NCI-H187 treated with DMSO at 0.1 percent for 48 hours (cell line): ENCODE results near the gene SMAD1.
"Not testable (repeated sequence)": the region's sequence is repeated elsewhere in the genome, so short reads cannot be mapped to it uniquely, and the experiment has no call there.

Experiments
- DNase-seq: peaks from one replicate; lab custom pipeline; 2025; lab: John Stamatoyannopoulos, UW

Gene SMAD1

GRCh38 chr4:145564540-145564939 lies 82.9 kb downstream of the SMAD1 start:
- no peak for DNase-seq

- no peak for DNase-seq
Measured at GRCh38 chr4:145565328-145565727, 83.7 kb downstream of the SMAD1 start.

GRCh38 chr4:145566086-145566708 lies 84.5 kb downstream of the SMAD1 start:
- DNase-seq = no peak

- DNase-seq = no peak
Measured at GRCh38 chr4:145566768-145567167, 85.1 kb downstream of the SMAD1 start.

GRCh38 chr4:145567516-145567915 lies 85.9 kb downstream of the SMAD1 start:
- DNase-seq = no peak

GRCh38 chr4:145574546-145574945 lies 92.9 kb downstream of the SMAD1 start:
- DNase-seq = not testable (repeated sequence)

GRCh38 chr4:145580906-145581305 lies 99.3 kb downstream of the SMAD1 start:
- no peak for DNase-seq

GRCh38 chr4:145583191-145584055 lies 101.8 kb downstream of the SMAD1 start:
- DNase-seq = no peak

- DNase-seq = no peak
Measured at GRCh38 chr4:145587088-145587754, 105.6 kb downstream of the SMAD1 start.

- DNase-seq = not testable (repeated sequence)
Measured at GRCh38 chr4:145589381-145589780, 107.7 kb downstream of the SMAD1 start.

GRCh38 chr4:145589916-145590702 lies 108.5 kb downstream of the SMAD1 start:
- DNase-seq = no peak

GRCh38 chr4:145602129-145602760 lies 120.6 kb downstream of the SMAD1 start:
- DNase-seq = no peak

- no peak for DNase-seq
Measured at GRCh38 chr4:145605941-145606340, 124.3 kb downstream of the SMAD1 start.
